GM21737 (cell line): Measurements from ENCODE around the gene CSNK1G2.
"Not testable (repeated sequence)": the region's sequence is repeated elsewhere in the genome, so short reads cannot be mapped to it uniquely, and the experiment has no call there.

Experiments
- ATAC-seq: cut with Tn5 transposase; IDR thresholded peaks from one replicate; pipeline ENCODE4 v1.9.1; 2021; ENCODE audit warnings: mild to moderate bottlenecking, moderate library complexity; ENCODE audit not compliant: unreplicated experiment

Gene CSNK1G2

GRCh38 chr19:1986357-1987162 lies 45.6 kb downstream of the CSNK1G2 start:
- no peak for ATAC-seq

GRCh38 chr19:1987197-1988187 lies 46.5 kb downstream of the CSNK1G2 start:
- no peak for ATAC-seq

- not testable (repeated sequence) for ATAC-seq
Measured at GRCh38 chr19:1988464-1988863, 47.5 kb downstream of the CSNK1G2 start.

GRCh38 chr19:1989513-1990229 lies 48.7 kb downstream of the CSNK1G2 start:
- no peak for ATAC-seq

GRCh38 chr19:1990230-1991017 lies 49.5 kb downstream of the CSNK1G2 start:
- ATAC-seq, result no peak

GRCh38 chr19:1991018-1991913 lies 50.3 kb downstream of the CSNK1G2 start:
- no peak for ATAC-seq

GRCh38 chr19:1992759-1993260 lies 51.8 kb downstream of the CSNK1G2 start:
- no peak for ATAC-seq

- ATAC-seq, result no peak
Measured at GRCh38 chr19:1997353-1998233, 56.6 kb downstream of the CSNK1G2 start.

GRCh38 chr19:1998712-1999708 lies 58.0 kb downstream of the CSNK1G2 start:
- ATAC-seq, result no peak

- ATAC-seq, result no peak
Measured at GRCh38 chr19:1999856-2000515, 59.0 kb downstream of the CSNK1G2 start.

GRCh38 chr19:2003874-2004273 lies 62.9 kb downstream of the CSNK1G2 start:
- no peak for ATAC-seq

- ATAC-seq, result no peak
Measured at GRCh38 chr19:2010135-2010668, 69.2 kb downstream of the CSNK1G2 start.

GRCh38 chr19:2011169-2011568 lies 70.2 kb downstream of the CSNK1G2 start:
- no peak for ATAC-seq

- ATAC-seq, result no peak
Measured at GRCh38 chr19:2012941-2013682, 72.1 kb downstream of the CSNK1G2 start.

- ATAC-seq, result no peak
Measured at GRCh38 chr19:2013683-2013961, 72.7 kb downstream of the CSNK1G2 start.

- no peak for ATAC-seq
Measured at GRCh38 chr19:2014131-2014571, 73.2 kb downstream of the CSNK1G2 start.
